Hepatocyte (in vitro differentiated cells): Measurements from ENCODE around the gene TTC7B.

Experiments
- EZH2 ChIP-seq: fragments of 200-600 bp; sonication (generic); IDR thresholded peaks from 2 replicates; pipeline ENCODE4 v1.6.1; 2016; ENCODE audit warnings: antibody characterized with exemption, mild to moderate bottlenecking, borderline replicate concordance
- EZH2phosphoT487 ChIP-seq: fragments of 200-600 bp; sonication (generic); IDR thresholded peaks from one replicate; pipeline ENCODE4 v1.6.1; 2018; ENCODE audit warnings: antibody characterized with exemption, mild to moderate bottlenecking, low read depth, moderate library complexity; ENCODE audit not compliant: unreplicated experiment, severe bottlenecking
- TF ChIP-seq, protein P1 (sequence below): fragments of 200-600 bp; sonication (generic); IDR thresholded peaks from 2 replicates; pipeline ENCODE4 v1.5.1; 2016; ENCODE audit warnings: antibody characterized with exemption, mild to moderate bottlenecking; ENCODE audit not compliant: poor library complexity

DNA sequence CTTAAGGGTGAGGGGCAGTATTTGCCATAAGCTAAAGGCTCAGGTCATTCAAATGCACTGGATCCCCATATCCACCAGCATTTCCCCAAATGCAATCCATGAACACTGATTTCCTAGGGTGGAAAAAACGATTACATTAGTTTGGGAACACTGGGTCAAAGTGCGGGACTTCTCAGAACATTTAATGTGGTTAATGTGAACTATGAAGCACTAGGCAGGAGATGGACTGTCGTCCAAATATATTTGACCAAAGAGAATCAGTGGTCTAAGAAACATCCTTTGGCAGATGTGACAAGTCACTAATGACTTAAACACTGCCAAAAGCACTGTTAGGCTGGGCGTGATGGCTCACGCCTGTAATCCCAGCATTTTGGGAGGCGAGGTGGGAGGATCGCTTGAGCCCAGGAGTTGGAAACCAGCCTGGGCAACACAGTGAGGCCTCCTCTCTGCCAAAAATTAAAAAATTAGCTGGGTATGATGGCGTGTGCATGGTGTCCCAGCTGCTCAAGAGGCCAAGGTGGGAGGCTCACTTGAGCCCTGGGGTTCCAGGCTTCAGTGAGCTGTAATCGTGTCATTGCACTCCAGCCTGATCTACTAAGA, 214.0 kb downstream of the TTC7B start:
- TF ChIP-seq EZH2 (no peak), EZH2phosphoT487 (no peak)
- TF ChIP-seq, protein P1, sequence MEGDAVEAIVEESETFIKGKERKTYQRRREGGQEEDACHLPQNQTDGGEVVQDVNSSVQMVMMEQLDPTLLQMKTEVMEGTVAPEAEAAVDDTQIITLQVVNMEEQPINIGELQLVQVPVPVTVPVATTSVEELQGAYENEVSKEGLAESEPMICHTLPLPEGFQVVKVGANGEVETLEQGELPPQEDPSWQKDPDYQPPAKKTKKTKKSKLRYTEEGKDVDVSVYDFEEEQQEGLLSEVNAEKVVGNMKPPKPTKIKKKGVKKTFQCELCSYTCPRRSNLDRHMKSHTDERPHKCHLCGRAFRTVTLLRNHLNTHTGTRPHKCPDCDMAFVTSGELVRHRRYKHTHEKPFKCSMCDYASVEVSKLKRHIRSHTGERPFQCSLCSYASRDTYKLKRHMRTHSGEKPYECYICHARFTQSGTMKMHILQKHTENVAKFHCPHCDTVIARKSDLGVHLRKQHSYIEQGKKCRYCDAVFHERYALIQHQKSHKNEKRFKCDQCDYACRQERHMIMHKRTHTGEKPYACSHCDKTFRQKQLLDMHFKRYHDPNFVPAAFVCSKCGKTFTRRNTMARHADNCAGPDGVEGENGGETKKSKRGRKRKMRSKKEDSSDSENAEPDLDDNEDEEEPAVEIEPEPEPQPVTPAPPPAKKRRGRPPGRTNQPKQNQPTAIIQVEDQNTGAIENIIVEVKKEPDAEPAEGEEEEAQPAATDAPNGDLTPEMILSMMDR = no peak
